ENCODE data around the gene KISS1R. TPM values are rescaled to one million over a fixed set of nuclear protein-coding genes. Genes with fewer than 3 reads are reported as not detected.

The KISS1R gene
- total and polyA plus RNA-seq, 2 of the 4 experiments (the other 2 are of a cell fraction), result not detected

DNA sequence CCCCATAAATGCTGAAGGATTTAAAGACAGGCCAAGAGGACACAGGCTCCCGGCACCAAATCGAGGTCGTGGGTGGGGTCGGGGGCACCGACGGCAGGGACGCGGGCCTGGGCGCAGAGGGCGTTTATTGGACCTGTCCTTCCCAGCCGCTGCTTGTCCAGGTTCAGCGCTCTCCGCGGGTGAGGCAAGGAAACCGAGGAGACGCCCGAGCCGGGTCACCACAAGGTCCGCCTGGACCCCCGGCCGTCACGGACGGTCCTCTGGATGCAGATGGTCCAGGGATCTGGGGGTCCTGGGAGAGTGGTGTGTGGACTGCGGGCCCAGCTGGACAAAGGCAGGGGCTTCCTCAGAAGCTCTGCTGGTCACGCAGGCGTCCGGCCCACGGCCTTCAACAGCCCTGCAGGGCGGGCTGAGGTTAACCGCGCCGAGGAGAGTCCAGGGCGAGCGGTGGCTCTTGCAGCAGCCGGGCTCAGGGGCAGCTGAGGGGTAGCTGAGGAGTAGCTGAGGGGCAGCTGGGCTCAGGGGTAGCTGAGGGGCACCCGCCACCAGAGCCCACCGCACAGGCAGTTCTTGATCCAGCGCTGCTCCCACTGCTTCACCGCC is 49.2 kb upstream of the KISS1R start (continued):
- TF ChIP-seq, protein P1, sequence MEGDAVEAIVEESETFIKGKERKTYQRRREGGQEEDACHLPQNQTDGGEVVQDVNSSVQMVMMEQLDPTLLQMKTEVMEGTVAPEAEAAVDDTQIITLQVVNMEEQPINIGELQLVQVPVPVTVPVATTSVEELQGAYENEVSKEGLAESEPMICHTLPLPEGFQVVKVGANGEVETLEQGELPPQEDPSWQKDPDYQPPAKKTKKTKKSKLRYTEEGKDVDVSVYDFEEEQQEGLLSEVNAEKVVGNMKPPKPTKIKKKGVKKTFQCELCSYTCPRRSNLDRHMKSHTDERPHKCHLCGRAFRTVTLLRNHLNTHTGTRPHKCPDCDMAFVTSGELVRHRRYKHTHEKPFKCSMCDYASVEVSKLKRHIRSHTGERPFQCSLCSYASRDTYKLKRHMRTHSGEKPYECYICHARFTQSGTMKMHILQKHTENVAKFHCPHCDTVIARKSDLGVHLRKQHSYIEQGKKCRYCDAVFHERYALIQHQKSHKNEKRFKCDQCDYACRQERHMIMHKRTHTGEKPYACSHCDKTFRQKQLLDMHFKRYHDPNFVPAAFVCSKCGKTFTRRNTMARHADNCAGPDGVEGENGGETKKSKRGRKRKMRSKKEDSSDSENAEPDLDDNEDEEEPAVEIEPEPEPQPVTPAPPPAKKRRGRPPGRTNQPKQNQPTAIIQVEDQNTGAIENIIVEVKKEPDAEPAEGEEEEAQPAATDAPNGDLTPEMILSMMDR (conservative IDR thresholded peaks at IDR 0.05; ENCODE audit: low read depth, low read length), result no peak
- TF ChIP-seq SMC3 (IDR thresholded peaks at IDR 0.05; ENCODE audit: low read depth, low read length), result no peak
- no peak for TF ChIP-seq MXI1 (IDR thresholded peaks at IDR 0.05; ENCODE audit: borderline replicate concordance, low read depth, low read length)
- no peak for TF ChIP-seq FOS (IDR thresholded peaks at IDR 0.05; ENCODE audit: low read depth, low read length)

All from IMR-90 (cell line).